ENCODE measurements around the gene IDI1.
"Not testable (repeated sequence)": the region's sequence is repeated elsewhere in the genome, so short reads cannot be mapped to it uniquely, and the experiment has no call there.

IDI1 gene

DNA sequence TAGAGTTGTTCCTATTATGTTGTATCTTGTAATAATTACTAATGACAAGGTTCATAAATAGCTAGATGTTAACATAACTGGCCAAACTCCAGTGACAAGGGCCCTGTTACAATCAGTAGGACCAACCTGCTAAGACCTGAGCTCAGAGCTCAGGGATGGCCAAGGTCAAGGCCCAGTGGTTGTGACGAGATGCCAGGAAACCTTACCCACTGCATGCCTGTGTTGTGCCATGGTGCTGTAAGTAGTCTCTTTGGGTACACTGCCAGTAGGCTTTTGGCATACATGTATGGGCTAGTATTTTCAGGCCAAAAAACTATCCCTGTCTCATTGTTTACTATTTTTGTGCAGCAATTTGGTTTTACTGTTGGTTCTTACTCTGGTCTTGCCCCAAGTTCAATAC is 15.3 kb downstream of the IDI1 start:
- no peak for DNase-seq

- no peak for DNase-seq
Measured at GRCh38 chr10:1029838-1030237, 19.1 kb downstream of the IDI1 start.

GRCh38 chr10:1026578-1026977 is 22.3 kb downstream of the IDI1 start:
- DNase-seq, result no peak

DNA sequence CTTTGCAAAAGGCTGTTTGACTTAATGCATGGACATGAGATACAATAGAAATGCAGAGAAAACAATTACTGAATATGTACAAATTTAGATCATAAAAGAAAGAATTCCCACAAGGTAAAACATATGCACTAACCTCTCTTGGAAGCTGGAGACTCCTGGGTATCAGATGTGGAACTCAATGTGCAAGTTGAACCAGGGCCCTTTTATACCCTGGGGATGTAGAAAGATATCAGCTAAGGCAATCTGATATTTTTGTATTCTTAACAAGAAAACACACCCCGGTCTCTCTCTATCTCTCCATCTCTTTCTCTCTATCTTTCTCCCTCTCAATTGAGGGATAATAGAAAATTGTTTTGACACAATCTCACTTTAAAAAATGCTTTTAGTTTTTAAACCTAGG is 23.2 kb downstream of the IDI1 start, which contains the start of gene IDI2:
Gene IDI2, minus strand, starts transcription at position 177 of the 400 bp plus-strand sequence. CDS start 1,136 bp downstream, outside the sequence.
- DNase-seq, result no peak

GRCh38 chr10:1024103-1024502 is 24.8 kb downstream of the IDI1 start:
- DNase-seq, result no peak

- DNase-seq, result no peak
Measured at GRCh38 chr10:1022413-1022812, 26.5 kb downstream of the IDI1 start.

GRCh38 chr10:1020958-1021357 is 28.0 kb downstream of the IDI1 start:
- no peak for DNase-seq

DNA sequence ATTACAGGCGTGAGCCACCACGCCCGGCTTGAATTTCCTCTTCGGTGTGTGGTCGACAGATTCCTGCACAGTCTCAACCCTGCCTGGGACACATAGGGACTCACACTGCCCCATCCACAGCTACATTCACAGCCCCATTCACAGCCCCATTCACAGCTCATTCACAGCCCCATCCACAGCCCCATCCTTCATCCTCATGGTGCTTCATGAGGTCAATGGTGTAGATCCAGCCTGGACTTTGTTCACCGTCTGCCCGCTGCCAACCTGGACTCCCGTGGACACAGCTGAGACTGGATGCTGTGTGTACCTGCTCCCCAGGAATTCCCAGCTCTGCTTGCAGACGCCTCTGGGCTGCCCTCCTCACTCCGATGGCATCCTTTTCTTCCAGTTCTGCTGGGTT is 28.5 kb downstream of the IDI1 start:
- DNase-seq, result no peak

- DNase-seq, result no peak
Measured at GRCh38 chr10:1019362-1019761, 29.6 kb downstream of the IDI1 start.

DNA sequence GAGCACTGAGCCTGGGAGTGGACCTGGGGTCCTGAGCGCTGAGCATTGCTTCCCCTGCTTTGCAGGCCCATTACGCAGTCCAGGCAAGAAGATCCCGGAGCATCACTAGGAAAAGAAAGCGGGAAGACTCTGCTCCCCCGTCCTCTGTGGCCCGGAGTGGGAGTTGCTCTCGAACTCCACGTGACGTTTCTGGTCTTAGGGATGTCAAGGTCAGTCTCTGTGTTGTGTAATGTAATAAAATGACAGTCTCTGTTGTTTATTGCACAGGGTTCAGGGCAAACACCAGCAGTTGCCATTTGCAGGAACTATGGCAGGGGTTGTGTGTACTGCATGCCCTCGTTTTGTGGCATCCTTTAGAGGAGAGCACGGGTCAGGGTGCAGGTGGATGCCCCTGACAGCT is 33.2 kb downstream of the IDI1 start:
- no peak for DNase-seq

DNA sequence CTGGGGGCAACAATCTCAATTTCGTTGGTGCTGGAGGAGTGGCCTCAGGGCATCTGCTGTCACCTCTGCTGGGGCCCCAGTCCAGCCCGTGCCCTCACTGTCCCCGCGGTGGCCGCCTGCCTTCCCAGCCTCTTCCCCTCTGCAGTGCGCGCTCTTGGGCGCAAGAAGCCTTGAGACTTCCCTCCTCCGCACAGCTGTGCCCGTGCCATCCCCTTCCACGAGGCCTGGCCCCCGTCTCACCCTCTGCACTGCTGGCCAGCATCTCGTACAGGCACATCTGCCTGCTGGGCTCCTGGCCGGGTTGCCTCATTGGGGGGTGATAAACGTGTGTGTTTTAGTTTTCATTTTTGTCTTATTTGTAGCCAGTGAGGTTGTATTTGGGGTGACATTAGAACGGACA is 37.2 kb downstream of the IDI1 start:
- no peak for DNase-seq

GRCh38 chr10:1010703-1011102 is 38.2 kb downstream of the IDI1 start:
- no peak for DNase-seq

GRCh38 chr10:1009947-1010346 is 39.0 kb downstream of the IDI1 start:
- DNase-seq, result not testable (repeated sequence)

GRCh38 chr10:1009071-1009494 is 39.8 kb downstream of the IDI1 start:
- DNase-seq, result no peak

GRCh38 chr10:1007583-1007982 is 41.3 kb downstream of the IDI1 start:
- no peak for DNase-seq

GRCh38 chr10:1006573-1006972 is 42.3 kb downstream of the IDI1 start:
- no peak for DNase-seq

DNA sequence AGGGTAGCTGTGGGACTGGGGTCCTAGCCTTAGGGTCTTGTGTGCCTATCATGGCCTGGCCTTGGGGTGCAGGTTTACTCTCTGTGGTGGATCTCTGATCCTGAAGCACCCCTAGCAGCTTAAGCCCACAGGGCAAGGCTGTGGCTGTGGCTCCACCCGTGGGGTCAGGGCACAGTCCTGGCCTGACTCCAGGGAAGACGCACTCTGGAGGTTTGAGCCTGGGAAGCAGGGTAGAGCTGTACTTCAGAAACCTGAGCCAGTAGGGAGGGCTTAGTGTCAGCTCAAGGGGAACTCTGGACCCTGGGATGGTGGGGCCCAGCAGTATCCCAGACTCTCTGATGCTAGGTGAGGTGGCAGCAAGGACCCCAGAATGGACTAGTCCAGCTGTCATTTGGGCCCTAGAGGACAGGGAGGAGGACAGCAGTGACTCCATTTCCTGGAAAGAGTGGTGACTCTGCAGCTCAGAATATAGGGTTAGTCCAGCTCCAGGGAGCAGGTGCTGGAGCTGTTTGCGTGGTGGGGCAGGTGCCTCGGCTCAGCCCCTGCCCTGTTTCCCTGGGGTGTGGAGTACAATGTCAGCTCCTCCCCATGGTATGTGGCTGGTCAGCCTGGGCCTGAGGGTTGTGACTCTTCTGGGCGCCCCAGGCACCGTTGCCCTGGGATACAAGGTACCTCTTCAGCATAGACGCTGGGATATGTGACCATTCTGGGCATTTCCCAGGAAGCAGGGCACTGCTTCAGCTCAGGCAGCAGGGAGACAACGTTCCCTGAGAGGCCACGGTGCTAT is 44.8 kb downstream of the IDI1 start:
- no peak for DNase-seq

DNA sequence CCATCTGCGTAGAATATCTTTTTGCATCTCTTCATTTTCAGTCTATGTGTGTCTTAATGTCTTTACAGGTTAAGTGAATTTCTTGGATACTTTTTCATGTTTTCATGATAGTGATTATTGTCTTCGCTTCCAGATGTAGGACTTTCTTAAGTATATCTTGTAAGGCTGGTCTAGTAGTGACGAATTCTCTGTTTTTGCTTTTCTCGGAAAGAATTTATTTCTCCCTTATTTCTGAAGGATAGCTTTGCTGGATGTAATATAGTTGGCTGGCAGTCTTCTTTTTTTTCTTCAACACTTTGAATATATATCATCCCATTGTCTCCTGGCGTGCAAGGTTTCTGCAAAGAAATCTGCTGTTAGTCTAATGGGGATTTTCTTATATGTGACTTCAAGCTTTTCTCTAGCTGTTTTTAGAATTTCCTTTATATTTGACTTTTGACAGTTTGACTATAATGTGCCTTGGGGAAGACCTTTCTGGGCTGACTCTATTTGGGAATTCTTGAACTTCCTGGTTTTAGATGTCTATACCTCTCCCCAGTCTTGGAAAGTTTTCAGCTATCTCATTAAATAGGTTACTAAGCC is 46.4 kb downstream of the IDI1 start:
- DNase-seq, result no peak

DNA sequence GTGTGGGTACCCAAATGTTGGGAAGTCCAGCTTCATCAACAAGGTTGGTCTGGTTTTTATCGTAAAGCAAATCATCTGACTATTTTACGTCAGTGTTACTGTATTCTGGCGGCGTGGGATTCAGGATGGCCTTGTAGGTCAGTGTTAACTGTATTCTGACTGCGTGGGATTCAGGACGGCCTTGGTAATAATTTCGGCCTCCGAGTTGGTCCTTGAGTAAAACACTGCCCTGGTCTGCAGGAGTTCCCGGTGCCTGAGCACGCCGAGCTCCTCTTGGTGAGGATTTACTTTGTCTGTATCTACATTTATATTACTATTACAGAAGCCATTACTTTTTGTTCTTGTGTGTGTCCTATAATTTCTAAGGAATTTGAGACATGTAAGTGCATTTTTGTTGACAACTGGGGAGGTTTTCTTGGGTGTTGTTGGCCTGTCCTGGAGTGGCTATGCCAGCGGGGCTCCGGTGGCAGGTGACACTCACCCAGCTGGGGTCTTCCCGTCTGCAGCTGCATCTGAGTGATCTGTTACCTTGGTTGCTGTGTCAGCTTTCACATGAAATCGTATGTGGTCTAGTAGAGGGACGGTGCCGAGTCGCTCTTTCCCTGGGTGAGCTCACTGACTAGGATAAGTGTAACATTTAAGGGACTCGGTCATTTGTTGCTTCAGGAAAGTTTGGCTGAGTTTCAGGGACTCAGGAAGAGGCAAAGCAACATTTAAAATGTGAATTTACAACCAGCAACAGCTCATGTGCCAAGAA is 51.5 kb downstream of the IDI1 start:
- DNase-seq, result no peak

GRCh38 chr10:996031-996430 is 52.9 kb downstream of the IDI1 start:
- DNase-seq, result no peak

GRCh38 chr10:995559-995926 is 53.4 kb downstream of the IDI1 start:
- DNase-seq, result no peak

GRCh38 chr10:994836-995558 is 53.9 kb downstream of the IDI1 start:
- no peak for DNase-seq

DNA sequence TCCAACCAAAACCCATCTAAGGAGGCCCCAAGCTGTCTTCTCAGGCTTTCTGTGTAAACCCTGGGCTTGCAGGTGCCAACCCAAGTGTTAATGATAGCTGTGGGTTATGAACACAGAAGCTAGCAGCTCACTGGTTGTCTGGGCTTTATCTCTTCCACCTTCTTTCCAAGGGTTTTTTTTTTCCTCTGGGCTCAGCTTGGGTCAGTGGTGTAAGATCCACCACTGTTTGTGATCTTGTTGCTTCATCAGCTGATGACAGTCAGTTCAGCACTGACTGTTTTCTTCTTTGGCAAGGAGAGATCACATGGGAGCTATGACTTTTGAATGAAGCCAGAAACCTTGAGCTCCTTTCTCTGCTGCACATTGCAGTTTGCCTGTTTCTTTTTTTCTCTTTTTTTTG is 56.0 kb downstream of the IDI1 start:
- DNase-seq, result no peak

Data from NK-92 treated with Interleukin-12 subunit alpha and Interleukin-12 subunit beta, amount 100 ng/mL, for 24 hours (cell line).